ENCODE results near the gene LRRIQ1.

Gene LRRIQ1

DNA sequence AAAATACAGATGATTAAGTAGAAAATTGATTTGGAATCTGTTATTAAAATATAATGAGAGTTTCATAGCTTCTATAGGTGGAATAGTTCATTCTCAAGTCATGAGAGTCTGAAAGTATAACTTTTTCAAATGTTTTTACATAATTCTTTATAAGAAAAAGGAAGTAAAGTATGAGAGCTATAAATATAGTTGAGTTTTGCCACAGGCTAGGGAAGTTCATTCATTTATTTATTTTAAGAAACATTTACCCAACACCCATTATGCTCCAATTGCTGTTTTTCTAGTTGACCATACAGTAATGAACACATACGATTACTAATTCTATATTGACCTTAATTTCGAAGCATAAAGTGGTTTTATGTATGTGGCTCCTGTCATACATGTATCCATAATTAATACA lies 24.8 kb downstream of the LRRIQ1 start:
- no peak for DNase-seq (ENCODE audit: low read depth)

DNA sequence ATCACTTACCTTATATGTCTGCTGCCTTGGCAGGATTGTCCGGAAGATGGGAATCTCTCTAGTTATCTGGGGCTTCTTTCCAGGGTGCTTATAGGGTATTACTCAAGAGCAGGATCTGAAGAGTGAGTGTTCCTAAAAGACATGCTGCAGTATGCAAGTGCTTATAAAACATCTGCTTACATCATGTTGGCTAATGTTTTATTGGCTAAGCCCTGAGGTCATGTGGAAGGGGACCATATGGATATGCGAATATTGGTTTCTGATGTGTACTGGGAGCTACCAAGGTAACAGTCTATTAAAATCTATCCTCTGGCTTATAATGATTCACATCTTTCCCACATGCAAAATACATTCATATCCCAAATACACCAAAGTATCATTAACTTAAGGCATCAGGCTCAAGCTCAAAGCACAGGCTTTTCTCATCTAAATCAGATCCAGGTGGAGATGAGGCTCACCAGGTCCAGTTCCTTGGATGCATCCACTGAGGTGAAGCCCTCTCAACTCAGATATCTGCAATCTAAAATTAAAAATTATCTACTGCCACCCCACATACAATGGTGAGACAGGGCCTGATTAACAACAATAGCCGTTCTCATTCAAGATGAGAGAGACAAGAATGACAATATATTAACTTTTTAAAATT lies 29.8 kb downstream of the LRRIQ1 start:
- no peak for DNase-seq (ENCODE audit: low read depth)

- peak; percentile 21 for DNase-seq (ENCODE audit: low read depth)
These were observed 36.7 kb downstream of the LRRIQ1 start for GRCh38 chr12:85072826-85073225.

DNA sequence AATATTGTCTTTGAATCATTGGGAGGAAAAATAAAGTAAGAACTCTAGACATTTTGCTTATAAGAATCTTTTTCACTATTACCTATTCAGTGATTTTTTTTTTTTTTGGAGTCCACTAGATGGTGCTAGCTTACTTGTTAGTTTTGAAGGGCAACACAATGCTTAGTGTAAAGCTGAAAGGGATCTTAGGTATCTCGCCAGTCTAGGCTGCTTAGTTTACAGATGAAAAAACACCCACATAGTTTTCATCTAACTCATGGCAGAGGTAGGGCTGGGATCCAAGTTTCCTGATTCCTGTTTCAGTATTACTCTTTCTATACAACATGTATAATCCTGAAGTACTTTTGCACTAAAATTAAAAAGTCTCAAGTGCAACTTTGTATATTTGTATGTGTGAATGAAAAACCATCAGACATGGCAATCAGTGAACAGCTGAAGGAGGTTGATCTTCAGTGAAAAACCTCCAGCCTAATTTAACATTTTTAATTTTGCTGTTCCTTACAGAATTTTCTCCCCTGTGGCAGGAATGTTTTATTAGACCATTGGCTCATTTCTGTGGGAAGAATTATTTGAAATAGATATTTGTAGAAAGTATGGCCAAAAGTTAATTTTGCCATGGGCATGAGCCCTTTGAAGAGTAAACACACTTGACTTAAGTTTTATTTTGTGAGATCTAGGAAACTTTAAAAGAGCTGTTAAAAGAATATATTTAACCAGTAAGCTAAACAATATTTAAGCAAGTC lies 40.7 kb downstream of the LRRIQ1 start:
- DNase-seq (ENCODE audit: low read depth): peak; percentile 94

- DNase-seq (ENCODE audit: low read depth): no peak
These were observed 48.9 kb downstream of the LRRIQ1 start for GRCh38 chr12:85085066-85085465.

DNA sequence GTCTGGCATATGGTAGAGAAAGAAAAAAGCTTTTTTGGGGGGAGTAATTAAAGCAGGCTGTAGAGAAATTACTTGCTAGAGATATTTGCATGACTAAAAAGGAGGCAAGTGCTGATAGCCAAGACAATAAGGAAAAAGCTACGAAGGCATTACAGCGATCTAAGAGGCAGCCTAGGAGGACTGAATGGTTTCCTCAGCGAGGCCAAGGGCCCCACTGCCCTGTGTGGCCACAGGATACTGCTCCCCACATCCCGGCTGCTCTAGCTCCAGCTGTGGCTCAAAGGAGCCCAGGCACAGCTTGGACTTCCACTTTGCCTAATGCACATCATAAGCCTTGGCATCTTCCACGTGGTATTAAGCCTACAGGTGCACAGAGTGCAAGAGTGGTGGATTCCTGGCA lies 53.6 kb downstream of the LRRIQ1 start:
- no peak for DNase-seq (ENCODE audit: low read depth)

DNA sequence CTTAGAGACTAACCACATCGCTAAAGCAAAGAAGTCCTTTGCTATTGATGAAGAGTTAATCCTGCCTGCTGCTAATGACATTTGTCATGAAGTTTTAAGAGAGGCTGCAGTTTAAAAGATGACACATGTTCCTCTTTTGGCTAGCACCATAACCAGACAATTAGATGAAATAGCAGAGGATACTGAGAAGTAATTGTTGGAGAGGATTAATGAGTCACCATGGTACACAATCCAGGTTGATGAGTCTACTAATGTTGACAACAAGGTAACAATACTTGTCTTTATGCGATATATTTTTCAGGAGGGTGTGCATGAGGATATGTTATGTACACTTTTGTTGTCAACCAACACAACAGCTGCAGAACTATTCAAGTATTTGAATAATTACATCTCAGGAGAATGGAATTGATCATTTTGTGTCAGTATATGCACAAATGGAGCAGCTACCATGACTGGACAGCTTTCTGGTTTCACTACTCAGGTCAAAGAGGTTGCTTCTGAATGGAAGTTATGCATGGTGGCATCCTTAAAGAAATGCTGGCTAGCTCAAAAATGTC lies 56.7 kb downstream of the LRRIQ1 start:
- no peak for DNase-seq (ENCODE audit: low read depth)

DNA sequence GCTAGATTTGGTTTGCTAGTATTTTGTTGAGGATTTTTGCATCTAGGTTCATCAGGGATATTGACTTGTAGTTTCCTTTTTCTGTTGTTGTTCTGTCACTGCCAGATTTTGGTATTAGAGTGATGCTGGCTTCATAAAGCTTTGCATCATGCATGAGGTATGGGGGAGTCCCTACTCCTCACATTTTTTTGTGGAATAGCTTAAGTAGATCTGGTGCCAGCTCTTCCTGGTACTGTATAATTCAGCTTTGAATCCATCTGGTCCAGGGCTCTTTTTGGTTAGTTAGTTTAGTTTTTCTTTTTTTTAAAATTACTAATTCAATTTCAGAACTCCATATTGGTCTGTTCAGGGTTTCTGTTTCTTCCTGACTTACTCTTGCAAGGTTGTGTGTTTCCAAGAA lies 59.4 kb downstream of the LRRIQ1 start:
- peak; percentile 2 for DNase-seq (ENCODE audit: low read depth)

- peak; percentile 76 for DNase-seq (ENCODE audit: low read depth)
These were observed 94.5 kb downstream of the LRRIQ1 start for GRCh38 chr12:85130646-85131045.

DNA sequence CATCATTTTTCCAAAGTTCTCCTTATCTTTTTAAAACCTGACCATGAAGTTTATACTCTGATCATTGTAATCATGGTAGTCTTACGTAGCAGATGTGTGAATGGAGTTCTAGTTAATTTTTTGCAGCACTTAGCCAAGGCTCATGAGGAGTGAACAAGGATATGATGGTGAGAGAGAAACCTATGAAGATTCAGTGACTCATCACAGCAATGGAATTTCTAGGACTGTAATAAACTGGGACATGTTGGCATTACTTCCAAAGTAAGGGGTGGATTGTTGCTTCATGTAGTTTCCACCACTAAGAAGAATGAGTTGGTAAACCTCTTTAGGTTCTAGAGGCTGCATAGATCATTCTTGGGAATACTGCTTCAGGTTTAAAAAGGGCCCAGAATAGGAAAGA lies 102.7 kb downstream of the LRRIQ1 start:
- peak; percentile 12 for DNase-seq (ENCODE audit: low read depth)

GRCh38 chr12:85147331-85147730 lies 111.2 kb downstream of the LRRIQ1 start:
- DNase-seq (ENCODE audit: low read depth): no peak

DNA sequence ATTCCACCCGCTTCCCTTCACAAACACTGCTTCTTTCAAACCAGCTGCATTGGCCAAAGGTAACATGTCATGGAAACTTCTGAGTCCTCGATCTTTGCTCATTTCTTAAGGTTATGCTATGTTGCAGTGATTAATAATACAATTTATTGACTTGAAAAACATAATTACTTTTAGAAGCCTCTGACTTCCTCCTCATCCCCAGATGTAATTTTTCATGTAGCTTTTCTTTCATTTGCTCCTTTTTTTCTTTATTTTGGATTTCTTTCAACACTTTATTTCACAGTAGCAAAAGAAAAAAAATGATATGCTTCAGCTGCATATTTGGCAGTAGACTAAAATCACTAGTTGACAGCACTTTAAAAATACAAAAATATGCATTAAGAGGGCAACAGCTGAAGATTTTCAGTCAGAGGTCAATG lies 116.2 kb downstream of the LRRIQ1 start:
- no peak for DNase-seq (ENCODE audit: low read depth)

DNA sequence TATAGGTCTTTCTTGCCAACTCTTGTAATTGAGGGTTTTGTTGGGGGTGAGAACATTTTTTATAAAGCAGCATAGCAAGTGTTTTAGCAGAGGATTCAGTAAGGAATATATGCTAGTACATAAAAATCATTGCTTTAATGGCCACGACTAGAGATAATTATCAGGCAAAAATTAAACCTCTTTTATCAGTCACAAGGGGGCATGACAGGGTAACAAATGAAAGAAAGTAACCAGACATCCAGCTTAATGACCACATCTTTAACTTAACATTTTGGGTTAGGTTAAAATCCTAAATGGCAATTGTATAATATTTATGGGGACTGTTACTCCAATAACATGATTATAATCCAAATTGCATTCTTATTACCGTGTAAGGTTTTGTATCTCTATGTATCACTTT lies 119.6 kb downstream of the LRRIQ1 start:
- DNase-seq (ENCODE audit: low read depth): peak; percentile 9

DNA sequence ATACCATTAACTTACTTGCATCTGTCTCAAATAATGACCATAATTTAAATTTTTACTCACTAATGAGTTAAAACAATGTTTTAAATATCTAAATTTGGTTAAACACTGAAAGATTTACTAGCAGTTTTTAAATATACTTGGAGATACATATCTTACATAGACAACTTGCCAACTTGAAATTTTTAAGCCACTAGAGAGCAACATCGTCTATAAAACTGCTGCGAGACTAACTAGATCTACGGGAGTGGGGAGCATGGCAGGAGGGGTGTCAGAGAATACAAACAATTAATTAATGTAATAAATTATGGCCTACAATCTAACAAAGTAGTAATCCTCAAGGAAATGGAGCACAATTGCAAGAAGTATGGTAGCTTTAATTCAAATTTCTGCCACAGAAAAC lies 120.4 kb downstream of the LRRIQ1 start:
- no peak for DNase-seq (ENCODE audit: low read depth)

- DNase-seq (ENCODE audit: low read depth): no peak
These were observed 121.0 kb downstream of the LRRIQ1 start for GRCh38 chr12:85157035-85157603.

GRCh38 chr12:85163752-85164321 lies 127.7 kb downstream of the LRRIQ1 start:
- DNase-seq (ENCODE audit: low read depth): no peak

- DNase-seq (ENCODE audit: low read depth): peak; percentile 20
These were observed 143.6 kb downstream of the LRRIQ1 start for GRCh38 chr12:85179680-85180270.

- no peak for DNase-seq (ENCODE audit: low read depth)
These were observed 146.5 kb downstream of the LRRIQ1 start for GRCh38 chr12:85182699-85183098.

GRCh38 chr12:85183855-85184254 lies 147.7 kb downstream of the LRRIQ1 start:
- no peak for DNase-seq (ENCODE audit: low read depth)

DNA sequence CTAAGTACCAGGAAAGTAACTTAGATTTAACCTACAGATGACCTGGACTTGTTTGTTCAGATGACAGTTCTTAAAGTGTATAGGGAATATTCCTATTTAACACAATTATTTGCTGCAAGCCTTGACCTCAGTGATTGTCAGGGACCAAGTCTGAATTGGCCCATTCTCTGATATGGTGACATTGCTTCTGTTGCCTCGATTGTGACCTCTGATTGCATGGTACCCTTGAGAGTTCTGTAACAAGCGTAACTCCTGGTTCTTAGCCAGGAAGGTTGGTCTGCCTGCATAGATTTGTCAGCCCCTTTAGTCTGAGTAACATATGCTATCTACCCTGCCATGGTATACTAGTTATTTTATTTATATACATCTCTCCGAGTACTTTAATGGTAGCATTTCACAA lies 150.1 kb downstream of the LRRIQ1 start:
- DNase-seq (ENCODE audit: low read depth): no peak

DNA sequence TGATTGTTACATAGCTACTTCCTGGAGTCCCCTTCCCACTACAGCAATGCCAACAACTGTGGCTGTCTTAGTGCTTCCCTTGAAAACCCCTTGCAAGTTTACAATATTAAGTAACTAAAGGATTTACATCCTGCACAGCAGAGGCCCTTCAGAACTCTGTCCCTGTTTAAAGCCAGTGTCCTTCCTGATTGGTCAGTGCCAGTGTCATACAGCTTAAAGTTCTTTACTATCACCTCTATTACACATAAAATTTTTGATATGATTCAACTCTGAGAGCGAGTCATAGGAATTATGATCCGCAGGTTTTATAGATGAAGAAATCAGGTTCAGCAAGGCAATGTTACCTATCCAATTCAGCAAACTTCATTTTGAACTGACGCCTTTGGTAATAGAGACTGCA lies 152.5 kb downstream of the LRRIQ1 start:
- no peak for DNase-seq (ENCODE audit: low read depth)

GRCh38 chr12:85190728-85191127 lies 154.6 kb downstream of the LRRIQ1 start:
- DNase-seq (ENCODE audit: low read depth): no peak

All from amniotic epithelial cell (primary cell).